Parathyroid adenoma (tissue), 2 donors: ENCODE measurements around the gene COCH.

Source experiments
- H2AFZ ChIP-seq: fragments of 300-600 bp; sonication (generic); one replicate; pipeline ENCODE4 v1.7.0; 2017; ENCODE audit warnings: antibody characterized with exemption, mild to moderate bottlenecking
- H3K27ac ChIP-seq: fragments of 300-600 bp; sonication (generic); one replicate; pipeline ENCODE4 v1.7.0; 2017
- H3K27me3 ChIP-seq: fragments of 300-600 bp; sonication (generic); one replicate; pipeline ENCODE4 v1.7.0; 2017; ENCODE audit warnings: low read length; ENCODE audit not compliant: control insufficient read depth, insufficient read depth
- H3K36me3 ChIP-seq: fragments of 300-600 bp; sonication (generic); one replicate; pipeline ENCODE4 v1.7.0; 2017; ENCODE audit warnings: low read length; ENCODE audit not compliant: control insufficient read depth, insufficient read depth
- H3K4me1 ChIP-seq: fragments of 300-600 bp; sonication (generic); one replicate; pipeline ENCODE4 v1.7.0; 2017; ENCODE audit warnings: control low read depth
- H3K4me2 ChIP-seq: fragments of 300-600 bp; sonication (generic); one replicate; pipeline ENCODE4 v1.7.0; 2017; ENCODE audit warnings: low read length
- H3K4me3 ChIP-seq: fragments of 300-600 bp; sonication (generic); one replicate; pipeline ENCODE4 v1.7.0; 2017; ENCODE audit warnings: low read depth, low read length
- H3K79me2 ChIP-seq: fragments of 300-600 bp; sonication (generic); one replicate; pipeline ENCODE4 v1.7.0; 2017; ENCODE audit warnings: control low read depth
- H3K9ac ChIP-seq: fragments of 300-600 bp; sonication (generic); one replicate; pipeline ENCODE4 v1.7.0; 2017; ENCODE audit warnings: mild to moderate bottlenecking
- H3K9me3 ChIP-seq: fragments of 300-600 bp; sonication (generic); one replicate; pipeline ENCODE4 v1.7.0; 2017; ENCODE audit warnings: low read length; ENCODE audit not compliant: control insufficient read depth
- TF ChIP-seq, protein P1 (sequence below): fragments of 300-600 bp; sonication (generic); IDR thresholded peaks from one replicate; pipeline ENCODE4 v1.7.0; 2017; ENCODE audit warnings: antibody characterized with exemption, mild to moderate bottlenecking
- donor health status: primary hyperparathyroidism.

Gene COCH

DNA sequence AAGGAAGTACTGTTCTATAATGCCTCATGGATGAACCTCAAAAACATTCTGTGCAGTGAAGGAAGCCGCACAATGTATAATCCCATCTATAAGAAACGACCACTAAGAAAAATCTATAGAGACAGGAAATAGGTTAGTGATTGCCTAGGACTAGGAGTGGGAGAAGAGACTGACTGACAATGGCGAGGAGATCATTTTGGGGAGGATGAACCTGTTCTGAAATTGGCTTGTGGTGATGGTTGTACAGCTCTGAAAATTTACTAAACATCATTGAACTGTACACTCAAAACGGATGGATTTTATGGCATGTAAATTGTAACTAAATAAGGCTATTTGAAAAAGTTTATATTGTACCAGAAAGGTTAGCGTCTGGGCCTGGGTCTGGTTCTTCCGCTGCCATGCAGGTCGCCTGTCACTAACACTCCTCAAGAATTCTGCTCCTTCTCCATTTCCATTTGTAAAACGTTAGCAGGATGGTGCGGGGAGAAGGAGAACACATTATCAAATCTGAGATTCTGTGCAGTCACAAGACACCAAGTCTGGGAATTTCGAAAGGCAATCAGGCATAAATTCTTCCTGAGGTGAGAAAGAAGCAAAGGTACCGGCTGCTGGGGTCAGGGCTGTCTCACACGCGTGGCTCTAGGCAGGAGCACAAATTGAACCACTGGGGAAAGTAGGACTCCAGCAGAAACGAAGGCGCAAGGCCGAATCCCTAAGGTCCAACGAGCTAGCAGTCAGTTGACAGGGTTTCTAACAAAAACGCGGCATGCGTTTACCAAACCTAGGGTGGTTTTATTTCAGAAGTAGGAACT is 845 bp upstream of the COCH start:
- Histone ChIP-seq H2AFZ (peak overlapping the region; percentile 91), H3K4me1 (no peaks in the 10 kb centered on the region), H3K9me3 (no peaks in the 10 kb centered on the region), H3K27ac (no peak overlapping the region), H3K27me3 (no peaks in the 10 kb centered on the region), H3K4me3 (no peak overlapping the region), H3K36me3 (no peaks in the 10 kb centered on the region), H3K9ac (no peak overlapping the region), H3K79me2 (no peaks in the 10 kb centered on the region), H3K4me2 (peak overlapping the region; percentile 64)
- TF ChIP-seq, protein P1, sequence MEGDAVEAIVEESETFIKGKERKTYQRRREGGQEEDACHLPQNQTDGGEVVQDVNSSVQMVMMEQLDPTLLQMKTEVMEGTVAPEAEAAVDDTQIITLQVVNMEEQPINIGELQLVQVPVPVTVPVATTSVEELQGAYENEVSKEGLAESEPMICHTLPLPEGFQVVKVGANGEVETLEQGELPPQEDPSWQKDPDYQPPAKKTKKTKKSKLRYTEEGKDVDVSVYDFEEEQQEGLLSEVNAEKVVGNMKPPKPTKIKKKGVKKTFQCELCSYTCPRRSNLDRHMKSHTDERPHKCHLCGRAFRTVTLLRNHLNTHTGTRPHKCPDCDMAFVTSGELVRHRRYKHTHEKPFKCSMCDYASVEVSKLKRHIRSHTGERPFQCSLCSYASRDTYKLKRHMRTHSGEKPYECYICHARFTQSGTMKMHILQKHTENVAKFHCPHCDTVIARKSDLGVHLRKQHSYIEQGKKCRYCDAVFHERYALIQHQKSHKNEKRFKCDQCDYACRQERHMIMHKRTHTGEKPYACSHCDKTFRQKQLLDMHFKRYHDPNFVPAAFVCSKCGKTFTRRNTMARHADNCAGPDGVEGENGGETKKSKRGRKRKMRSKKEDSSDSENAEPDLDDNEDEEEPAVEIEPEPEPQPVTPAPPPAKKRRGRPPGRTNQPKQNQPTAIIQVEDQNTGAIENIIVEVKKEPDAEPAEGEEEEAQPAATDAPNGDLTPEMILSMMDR: no peak

DNA sequence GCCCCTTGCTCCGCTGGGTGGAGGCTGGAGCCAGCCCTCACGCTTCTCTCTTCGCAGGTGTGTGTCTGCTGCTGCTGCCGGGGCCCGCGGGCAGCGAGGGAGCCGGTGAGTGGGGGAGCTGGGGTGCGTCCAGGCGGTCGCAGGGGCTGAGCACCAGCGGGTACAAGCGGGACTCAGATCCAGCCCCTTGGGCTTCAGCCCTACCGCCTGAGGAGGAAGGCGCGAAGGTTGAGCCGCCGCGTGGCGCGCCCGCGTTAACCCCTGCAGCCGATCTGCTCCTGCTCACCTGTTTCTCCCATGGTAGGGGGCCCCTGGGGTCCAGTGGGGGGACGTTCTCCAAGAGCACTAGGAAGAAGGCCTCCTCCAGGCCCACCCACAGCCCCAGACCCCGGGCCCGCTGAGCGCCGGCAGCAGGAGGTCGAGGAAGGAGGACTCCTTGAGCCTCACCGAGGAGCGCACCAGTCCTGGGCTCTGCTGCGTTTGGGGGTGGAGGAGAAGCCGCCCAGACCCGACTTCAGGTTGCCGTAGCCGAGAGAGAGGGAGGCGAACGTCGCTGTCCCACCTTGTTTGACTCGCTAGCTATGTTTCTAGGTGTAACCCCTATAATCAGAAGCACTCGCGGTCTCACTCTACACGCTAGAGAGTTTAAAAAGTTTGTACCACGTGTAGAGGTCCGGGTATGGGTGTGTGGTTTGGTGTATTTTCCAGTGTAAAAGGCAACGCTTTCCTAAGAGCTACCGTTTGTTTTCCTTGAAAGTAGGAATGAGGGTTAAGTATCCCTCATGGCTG is 834 bp downstream of the COCH start:
- no peaks in the 10 kb centered on the region for H3K79me2 ChIP-seq
- H3K4me2 ChIP-seq: peak overlapping the region; percentile 64
- H3K4me1 ChIP-seq: no peaks in the 10 kb centered on the region
- no peak overlapping the region for H3K9ac ChIP-seq
- peak overlapping the region; percentile 52 for H3K4me3 ChIP-seq
- no peaks in the 10 kb centered on the region for H3K9me3 ChIP-seq
- H3K27ac ChIP-seq: no peak overlapping the region
- no peaks in the 10 kb centered on the region for H3K36me3 ChIP-seq
- no peaks in the 10 kb centered on the region for H3K27me3 ChIP-seq
- H2AFZ ChIP-seq: peak overlapping the region; percentile 91
- TF ChIP-seq, protein P1: no peak

GRCh38 chr14:30875788-30876053 is 1.4 kb downstream of the COCH start:
- Histone ChIP-seq H3K4me1 (no peaks in the 10 kb centered on the region), H3K9ac (no peak overlapping the region), H3K9me3 (no peaks in the 10 kb centered on the region), H3K4me3 (no peak overlapping the region), H2AFZ (no peak overlapping the region), H3K27ac (no peak overlapping the region), H3K27me3 (no peaks in the 10 kb centered on the region), H3K4me2 (no peak overlapping the region), H3K79me2 (no peaks in the 10 kb centered on the region), H3K36me3 (no peaks in the 10 kb centered on the region)
- TF ChIP-seq, protein P1: no peak

GRCh38 chr14:30876692-30877091 is 2.3 kb downstream of the COCH start:
- Histone ChIP-seq H3K27ac (no peak overlapping the region), H3K79me2 (no peaks in the 10 kb centered on the region), H3K4me1 (no peaks in the 10 kb centered on the region), H3K27me3 (no peaks in the 10 kb centered on the region), H3K9ac (no peak overlapping the region), H3K9me3 (no peaks in the 10 kb centered on the region), H3K4me2 (no peak overlapping the region), H3K36me3 (no peaks in the 10 kb centered on the region), H2AFZ (no peak overlapping the region), H3K4me3 (no peak overlapping the region)
- TF ChIP-seq, protein P1: no peak
